NCI-H226 (cell line): ENCODE data around the gene RINL.

ENCODE experiments used
- DNase-seq: peaks from one replicate; pipeline ENCODE4 v3.0.0-alpha.2; 2015

The RINL gene

DNA sequence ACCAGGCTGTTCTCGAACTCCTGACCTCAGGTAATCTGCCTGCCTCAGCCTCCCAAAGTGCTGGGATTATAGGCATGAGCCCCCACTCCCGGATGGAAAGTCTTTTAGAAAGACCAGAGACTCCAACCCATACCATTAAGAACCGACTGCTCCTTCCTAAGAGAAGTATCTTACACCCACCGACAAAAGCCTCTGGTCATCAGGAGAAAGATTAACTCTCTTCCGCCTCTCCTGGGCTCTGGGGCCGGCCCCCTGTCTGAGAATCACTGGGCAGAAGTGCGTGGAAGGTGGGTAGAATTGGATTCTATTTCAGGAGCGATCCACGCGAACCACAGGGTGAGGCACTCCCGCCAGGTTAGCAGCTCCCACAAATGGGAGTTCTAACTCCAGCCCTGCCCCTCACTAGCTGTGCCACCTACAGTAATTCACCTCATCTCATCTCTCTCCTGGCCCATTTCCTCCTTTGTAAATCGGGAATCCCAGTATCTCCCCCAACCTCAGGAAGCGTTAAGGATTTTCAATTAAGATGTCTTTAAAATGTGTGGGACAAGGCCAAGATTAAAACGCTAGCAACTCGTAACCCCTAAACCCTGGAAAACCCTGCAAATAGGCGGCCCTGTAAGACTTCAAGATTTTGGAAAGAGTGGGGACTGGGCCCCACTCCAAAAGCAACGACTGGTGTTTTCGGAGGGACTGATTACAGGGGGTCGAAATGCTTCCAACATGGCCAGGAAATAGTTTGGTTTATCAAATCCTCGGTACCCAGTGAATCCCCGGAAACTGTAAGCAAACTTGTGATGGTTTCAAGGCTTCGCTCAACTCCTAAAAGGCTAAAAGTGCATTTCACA is 29.6 kb downstream of the RINL start:
- no peak for DNase-seq

DNA sequence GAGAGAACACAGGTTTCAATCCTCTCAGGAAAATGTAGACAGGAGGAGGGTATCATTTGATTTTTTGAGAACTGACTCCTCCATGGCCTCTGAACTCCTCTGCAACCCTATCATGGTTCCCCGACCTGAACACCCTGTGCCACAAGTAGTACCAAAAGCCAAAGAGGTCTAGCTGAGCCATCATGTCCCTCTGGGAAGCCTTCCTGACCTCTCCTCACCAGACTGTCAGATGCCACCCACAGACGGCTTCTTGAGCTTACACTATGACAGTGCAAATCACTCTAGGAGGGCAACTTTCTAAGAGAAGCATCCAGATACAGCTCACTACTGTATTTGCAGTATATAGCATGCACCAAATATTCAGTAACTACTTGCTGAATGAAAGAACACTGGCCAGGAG is 32.0 kb downstream of the RINL start:
- DNase-seq, result no peak

DNA sequence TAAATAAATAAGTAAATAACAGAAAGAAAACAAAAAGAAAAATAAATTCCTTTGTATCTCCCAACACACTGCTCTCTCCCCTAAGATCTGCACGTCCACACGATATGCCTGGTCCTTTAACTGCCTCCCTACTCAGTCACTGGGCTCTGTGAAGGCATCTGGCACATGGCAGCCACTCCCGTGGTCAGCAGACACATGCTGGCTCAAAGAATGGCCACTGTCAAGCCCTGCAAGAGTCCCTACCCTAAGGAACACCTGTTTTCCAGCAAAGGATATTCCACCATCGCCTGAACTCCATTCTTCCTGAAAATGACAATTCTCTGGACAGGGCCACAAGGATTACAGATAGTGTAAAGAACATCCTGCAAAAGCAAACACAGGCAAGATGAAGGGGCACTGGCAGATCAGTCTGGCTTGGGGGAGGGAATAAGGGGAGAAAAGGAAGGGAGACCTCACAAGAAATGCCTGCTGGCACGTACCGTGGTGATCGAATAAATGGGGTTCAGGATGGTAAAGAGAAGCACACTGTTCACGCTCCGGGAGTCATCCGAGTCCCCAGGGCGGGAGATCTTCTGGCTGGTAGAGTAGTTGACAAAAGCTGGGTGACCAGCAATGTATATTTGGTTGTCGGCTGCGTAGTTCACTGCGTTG is 32.6 kb downstream of the RINL start:
- no peak for DNase-seq

DNA sequence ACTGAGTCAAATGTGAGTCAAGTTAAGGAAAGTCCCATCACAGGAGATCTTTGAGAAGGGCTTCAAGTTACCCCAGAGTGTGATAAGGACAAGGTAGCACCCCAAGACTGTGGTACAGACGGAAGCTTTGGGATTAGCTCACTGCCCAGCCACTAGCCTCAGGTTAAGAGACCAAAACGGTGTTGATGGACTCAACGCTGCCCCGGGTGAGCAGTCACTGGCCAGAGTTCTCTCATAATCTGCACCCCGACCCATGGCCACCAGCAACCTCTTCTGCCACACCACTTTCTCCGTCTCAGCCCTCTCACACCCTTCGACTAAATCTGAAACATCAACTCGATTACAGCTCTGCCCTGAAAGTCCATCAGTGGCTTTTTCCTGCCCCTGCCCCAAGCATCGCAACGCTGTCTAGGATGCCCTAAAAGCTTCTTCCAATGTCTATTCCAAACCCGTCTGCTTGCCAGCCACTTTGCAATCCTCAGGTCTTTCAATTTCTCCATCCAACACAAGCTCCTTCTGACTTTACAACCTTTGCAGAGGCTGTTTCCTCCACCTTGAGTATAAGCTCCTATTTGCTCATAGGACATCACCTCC is 33.9 kb downstream of the RINL start:
- no peak for DNase-seq

DNA sequence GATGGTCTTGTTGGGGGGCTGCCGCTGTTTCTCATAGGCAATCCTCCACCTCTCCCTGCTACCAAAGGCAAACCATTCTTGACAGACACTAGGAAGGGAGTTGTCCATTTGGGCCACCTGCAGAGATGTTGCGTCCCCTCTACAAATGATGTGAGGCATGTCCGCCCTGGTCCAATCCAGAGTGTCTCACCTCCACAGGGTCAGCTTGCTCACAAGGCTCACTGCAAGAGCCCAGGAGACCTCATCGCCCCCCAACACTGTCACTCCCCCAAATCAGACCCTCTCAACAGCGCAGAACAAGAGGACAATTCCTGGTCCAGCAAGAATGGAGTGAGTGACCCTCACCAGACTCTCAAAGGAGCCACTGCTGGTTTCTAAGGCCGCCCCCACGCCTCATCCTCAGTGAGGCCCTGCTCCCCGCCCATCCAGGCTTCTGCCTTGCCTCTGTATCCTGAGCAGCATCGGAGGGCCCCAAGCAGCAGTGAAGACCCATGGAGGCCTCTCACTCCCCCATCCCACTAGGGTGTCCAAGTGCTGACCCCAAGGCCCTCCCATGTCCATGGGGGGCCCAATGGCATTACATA is 34.8 kb downstream of the RINL start:
- DNase-seq, result no peak

DNA sequence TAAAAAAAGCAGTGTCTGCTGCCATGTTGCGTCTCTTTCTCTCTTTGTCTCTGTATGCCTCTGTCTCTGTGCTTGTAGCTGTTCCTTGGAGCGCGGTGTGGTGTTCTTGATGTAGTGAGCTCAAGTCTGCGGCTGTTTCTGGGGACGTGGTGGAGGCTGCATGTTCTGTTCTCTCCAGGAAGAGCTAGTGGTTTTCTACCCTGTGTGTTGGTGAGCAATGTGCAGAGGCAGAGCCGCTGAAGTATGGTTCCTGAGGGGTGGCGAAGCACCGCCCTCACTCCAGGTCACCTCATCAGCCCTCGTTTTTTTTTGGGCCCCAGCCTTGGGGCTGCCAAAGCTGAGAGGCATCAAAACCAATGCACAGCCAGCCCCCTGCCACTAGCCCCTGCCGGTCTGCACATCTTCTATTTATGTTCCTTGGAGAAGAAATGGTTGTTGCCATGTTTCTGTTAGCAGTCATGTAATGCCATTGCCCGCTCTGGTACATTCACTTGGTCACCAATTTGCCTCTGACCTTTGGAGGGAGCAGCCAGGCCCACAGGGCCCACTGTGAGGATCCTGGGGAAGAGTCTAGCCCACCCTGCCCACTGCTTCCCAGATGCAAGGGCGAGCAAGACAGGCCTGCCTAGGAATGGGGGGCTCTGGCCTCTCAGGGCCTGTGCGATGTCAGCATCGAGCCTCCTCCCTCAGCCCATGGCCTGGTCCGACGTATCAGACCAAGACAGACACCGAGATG is 35.5 kb downstream of the RINL start:
- DNase-seq, result no peak

DNA sequence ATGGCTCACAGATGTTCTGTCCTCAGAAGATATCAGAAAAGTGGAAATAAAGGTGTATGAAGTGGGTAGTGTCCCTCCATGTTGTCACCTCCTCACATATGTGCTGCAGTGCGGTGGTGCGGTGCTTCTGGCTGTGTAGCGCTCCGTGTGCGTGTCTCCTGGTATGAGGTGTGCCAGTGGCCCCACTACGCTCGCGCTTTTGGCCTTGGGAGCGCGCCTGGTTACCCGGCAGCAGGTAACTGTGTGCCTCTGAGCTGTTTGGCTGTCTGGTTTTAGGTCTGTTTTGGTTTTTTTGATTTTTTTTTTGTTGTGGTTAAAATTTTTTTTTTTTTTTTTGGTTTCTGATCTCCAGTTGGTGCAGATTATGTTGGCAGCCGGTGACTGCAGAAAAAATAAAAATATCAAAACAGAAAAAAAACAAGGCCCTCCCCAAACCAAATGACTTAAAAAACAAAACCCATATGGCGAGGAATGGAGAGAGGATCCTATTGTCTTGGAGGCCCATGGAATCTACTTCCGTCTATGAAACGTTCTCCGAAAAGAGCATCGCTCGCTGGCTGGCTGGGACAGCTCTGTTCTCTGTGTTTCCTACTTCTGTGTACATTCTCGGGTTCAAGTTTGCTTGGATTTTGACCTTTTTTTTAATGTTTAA is 36.2 kb downstream of the RINL start:
- no peak for DNase-seq

DNA sequence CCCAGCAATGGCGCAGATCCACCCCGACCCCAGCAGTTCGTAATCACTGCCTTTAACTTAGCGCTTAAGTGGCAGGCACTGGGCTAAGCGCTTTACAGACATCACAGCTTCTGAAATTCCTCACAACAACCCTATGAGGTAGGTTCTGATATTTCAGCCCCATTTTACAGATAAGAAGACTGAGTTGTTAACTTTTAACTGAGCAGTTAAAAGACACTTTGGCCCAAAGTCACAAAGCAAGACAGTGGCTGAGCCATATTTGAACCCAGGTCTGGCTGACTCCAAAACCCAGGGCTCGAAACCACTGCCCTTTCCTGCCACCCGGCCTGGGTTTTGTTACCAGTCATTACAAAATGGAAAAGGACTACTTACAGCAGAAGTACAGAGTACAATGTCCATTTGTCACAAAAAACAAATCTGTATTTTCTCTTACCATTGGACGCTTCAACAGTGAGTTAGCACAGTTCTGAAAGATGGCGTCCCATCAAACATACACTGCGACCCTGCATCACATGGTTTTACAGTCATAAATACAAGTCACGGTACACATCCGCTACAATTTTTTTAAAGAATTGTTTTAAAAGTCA is 36.8 kb downstream of the RINL start:
- DNase-seq, result no peak

DNA sequence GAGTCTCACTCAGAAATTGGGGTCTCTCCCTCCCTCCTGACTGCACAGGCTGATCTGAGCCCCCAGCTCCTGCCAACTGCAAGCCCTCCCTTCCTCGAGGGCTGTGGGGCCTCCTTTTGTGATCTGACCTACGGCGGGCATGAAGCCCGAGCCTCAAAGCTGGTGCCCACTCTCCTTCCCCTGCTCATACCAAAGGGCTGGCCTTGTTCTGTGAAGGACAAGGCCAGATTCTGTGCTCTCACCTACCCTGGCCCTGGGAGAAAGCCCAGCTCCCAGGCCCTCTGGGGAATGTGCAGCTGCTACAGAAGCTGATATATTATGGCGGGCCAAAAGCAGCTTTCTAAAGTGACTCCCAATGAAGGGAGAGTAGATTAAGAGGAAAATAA is 37.5 kb downstream of the RINL start:
- no peak for DNase-seq

DNA sequence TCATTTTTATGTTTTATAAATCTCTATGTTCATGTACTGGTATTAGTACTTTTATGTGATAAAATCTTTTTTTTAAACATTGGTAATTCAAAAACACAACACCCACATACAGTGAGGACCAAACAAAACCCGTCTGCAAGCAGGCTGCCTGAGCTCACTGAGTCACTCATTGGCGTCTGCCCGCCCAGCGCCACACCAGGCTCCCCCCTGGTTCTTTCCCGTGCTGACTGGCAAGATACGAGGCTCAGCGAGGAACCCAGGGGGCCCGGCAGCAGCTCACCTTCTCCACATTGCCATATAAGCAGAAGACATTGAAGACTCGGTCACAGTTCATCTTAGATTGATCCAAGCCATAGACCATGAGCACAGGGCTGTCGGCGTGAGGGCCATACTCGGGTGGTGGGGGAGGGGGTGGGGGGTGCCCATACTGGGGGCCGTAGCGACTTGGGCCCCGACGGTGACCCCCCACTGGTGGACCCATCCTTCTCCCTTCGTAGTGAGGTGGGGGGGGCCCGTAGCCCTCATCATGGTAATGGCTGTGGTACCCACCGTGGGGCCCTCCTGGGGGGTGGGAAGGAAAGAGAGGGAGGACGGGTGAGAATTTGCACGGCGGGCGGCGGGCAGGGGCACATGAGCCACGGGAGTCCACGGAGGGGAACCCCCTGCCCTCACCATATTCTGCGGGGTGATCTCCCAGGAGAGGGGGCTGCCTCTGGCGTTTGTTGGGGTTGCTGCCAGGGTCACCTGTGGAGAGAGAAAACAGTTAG is 38.1 kb downstream of the RINL start:
- DNase-seq, result no peak

DNA sequence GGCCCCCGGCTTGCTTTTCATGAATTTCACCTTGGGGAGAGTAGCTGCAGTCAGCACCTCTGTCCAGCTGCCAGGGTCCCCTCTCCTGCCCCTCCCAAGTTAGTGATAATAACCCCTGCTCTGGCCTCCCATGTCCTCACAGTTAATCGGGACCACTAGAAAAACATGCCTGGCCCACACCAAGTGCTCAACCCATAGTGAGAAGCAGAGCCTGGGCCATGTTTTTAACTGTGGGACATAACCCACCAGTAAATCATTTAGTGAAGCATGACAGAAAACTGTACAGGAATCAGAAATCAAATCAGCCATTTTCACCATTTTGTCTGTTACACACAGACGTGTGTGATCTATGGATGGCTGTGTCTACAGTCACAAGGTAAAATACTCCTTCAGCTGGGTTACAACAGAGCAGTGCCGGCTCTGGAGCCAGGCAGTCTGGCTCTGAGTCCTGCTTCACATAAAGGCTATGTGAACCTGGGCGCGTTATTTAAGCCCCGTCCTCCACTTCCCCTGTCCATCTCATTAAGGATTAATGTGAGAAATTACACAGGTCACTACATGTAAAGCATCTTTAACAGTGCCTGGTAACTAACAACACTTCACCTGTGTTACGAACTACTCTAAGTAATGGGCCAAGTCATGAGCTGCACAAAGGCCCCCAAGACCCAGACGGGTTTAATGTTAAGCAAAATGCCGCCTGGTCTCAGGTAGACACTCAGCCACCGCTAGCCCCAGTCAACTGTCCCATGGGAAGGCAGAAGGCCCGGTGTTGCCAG is 38.9 kb downstream of the RINL start:
- DNase-seq, result no peak

DNA sequence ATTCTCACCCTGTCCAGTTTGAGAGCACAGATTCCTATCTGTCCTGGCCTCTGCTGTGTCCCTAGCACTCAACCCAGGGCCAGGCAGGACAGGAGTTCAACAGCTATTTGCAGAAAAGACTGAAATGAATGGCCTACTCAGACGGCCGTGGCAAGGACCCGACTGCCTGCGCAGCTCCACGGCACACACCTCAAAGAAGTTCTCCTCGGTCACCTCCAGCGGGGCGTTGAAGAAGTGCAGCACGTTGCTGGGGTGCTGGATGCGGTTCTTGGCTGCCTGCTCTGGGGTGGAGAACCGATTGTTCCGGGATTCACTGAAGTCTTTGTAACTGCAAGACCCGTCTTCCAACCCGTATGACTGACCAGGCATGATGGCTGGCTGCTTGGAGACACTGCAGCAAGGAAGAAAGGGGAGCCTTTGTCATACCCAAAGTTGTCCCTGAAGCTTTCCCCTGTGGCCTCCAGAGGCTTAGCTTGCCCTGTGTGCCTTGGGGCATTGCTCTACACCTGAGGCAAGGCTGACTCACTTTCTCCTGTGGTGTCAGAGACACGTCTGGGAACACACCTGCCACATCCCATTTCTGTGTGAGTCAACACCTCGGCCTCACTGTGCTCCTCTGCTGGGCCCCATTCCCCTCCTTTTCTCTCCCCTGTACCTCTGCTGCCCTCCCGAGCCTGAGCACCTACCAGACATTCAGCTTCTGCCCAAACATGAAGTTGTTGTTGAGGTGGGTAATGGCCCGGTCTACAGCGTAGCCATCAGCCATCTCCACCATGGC is 39.7 kb downstream of the RINL start:
- no peak for DNase-seq

DNA sequence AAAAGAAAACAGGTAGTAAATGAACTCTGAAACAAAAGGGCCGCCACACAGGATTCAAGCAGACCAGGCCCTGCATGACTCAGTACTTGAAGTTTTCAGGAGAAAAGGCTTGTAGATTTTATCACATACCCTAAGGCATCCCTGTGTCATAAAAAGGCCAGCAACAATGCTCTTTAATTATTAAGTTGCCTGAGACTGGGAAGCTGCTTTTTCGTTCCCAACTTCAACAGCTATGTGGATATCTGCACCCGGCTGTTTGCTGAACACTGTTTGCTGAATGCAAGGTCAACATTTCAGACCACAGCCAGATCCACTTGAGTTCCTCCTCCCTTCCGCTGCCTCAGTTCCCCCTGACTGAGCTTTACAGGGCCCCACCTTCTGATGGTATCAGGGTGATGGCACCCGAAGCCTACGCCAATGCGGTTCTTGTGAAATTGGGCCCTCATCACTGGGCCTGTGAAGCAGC is 40.4 kb downstream of the RINL start:
- DNase-seq, result no peak

DNA sequence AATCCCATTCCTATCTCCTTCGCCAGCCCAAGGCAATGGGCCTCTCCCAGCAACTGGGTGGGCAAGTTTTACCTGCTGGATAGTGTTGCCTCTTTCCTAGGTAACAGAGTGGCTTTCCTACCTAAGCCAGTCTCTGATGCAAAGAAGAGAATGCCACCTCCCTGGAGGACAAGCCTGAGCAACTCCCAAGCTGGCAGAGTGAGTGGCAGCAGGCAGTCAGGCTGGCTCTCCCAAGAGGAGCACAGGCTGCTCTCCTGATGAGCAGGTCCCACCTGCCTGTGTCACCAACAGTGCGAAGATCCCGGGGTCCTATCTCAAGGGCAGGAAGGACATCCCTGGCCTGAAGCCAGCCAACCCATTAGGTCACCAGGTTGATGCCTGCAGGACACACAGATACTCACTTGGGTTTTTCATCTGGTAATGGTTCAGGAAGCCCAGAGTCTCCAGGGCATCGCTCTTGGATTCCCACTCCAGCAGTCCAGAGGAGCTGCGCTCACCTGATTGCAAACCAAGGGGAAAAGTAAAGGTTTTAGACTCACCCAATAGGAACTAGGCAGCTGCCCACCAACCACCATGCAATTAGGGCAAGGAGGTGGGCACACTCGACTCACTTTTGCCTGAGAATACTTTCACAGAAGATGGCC is 41.0 kb downstream of the RINL start:
- DNase-seq, result no peak

DNA sequence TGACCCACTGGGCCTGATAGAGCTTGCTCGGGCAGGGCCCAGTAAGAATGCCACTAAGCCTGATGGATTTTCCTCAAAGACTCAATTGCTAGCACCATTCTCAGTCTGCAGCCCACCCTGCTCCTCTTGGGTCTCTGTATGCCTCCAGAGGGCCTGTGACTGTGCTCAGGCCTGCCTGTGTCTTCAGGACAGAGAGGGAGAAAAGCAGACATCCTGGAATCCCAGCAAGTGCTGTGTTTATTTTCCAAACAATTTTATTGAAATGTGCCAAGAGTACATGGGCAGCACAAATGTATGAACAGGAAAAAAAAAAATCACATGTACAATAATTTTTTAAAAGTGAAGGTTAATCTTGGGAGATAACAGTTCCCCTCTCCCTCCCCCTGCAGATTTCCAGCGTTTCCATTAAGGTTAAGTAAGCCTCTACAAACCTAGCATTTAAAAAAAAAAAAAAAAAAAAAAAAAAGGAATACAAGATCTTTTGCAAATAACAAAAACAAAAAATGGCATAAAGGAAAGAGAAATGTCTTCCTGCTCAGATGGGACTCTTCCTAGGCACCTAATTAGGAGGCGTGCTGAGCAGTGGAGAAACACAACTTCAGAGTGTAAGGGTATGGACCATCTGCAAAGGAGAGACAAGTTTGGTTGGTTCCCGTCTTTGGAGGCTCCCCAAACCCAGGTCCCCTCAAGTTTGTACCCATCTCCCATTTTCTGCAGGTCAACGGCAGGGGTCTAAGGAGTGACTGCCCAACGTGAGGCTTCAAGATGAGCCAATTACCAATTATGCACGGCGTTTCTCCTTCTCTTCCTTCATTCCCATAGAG is 41.7 kb downstream of the RINL start:
- DNase-seq, result no peak

DNA sequence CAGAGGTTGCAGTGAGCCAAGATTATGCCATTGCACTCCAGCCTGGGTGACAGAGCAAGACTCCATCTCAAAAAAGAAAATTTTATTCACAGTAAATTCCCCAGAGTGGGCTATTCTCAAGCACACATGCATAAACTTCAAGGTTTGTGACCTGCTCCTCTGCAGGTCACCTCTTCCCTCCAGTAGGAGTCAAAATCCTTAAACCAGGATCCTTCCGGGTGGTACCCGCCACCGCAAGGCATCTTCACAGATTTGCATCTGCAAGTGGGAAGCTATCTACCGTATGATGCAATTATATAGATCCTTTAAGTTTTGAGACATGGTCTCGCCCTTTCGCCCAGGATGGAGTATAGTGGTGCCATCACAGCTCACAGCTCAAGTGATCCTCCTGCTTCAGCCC is 43.5 kb downstream of the RINL start:
- DNase-seq, result no peak

DNA sequence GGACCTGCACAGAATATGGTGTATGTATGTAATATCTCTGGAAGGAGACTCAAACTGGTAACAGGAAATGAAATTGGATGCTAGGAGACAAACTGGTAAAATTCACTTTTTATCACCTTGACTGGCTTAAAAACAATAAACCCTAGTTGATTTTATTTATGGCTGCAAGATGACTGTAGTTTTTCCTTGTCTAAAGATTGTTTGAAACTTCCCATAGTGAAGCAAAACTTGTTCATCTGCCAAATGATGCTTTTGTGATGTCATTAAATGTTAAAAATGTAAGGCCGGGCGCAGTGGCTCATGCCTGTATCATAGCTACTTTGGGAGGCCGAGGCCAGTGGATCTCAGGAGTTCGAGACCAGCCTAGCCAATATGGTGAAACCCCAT is 44.0 kb downstream of the RINL start:
- no peak for DNase-seq

DNA sequence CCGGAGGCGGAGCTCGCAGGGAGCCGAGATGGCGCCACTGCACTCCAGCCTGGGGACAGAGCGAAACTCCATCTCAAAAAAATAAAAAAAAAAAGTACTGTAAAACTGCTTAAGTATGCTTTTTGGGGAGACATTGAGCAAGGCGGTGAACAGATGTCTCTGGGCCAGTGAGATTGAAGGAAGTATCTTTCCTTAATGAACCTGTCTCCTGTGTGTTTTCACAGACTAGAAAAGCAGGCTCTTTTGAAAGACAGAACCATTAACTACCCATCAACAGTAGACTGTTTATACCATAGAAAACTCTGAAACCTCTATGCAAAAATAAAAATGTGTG is 45.0 kb downstream of the RINL start:
- no peak for DNase-seq
